Gastroesophageal sphincter (tissue), 3 donors: Measurements from ENCODE around the gene CACNG4.

ENCODE experiments used
- POLR2AphosphoS5 ChIP-seq: sonication (generic); formaldehyde crosslinking; IDR thresholded peaks from one replicate; pipeline ENCODE4 v1.6.1; 2017; ENCODE audit warnings: antibody characterized with exemption
- TF ChIP-seq, protein P1 (sequence below), 4 experiments: fragments of 200-600 bp in 2 of 4; fragments of 450-650 bp in 2 of 4; sonication (generic) in 1 of 4; IDR thresholded peaks; one replicate each; pipeline ENCODE4 v1.5.1; 2017 to 2019; ENCODE audit warnings: antibody characterized with exemption in 4 of 4, mild to moderate bottlenecking in 2 of 4, moderate library complexity in 2 of 4

DNA sequence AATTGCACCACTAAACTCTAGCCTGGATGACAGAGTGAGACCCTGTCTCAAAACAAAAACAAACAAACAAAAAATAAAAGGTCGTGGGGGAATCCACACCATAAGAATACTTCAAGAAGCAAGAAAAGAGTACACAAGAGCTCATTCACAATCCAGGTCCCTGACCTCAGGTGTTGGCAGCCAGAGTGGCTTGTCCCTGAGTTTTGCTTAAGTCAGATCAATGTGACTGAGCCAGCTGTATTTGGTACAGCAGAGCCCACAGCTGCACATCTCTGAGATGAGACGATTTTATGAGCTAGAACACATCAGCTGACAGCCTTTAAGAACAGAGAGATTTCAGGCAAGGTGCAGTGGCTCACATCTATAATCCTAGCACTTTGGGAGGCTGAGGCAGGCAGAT, 102.2 kb downstream of the CACNG4 start:
- TF ChIP-seq, protein P1, sequence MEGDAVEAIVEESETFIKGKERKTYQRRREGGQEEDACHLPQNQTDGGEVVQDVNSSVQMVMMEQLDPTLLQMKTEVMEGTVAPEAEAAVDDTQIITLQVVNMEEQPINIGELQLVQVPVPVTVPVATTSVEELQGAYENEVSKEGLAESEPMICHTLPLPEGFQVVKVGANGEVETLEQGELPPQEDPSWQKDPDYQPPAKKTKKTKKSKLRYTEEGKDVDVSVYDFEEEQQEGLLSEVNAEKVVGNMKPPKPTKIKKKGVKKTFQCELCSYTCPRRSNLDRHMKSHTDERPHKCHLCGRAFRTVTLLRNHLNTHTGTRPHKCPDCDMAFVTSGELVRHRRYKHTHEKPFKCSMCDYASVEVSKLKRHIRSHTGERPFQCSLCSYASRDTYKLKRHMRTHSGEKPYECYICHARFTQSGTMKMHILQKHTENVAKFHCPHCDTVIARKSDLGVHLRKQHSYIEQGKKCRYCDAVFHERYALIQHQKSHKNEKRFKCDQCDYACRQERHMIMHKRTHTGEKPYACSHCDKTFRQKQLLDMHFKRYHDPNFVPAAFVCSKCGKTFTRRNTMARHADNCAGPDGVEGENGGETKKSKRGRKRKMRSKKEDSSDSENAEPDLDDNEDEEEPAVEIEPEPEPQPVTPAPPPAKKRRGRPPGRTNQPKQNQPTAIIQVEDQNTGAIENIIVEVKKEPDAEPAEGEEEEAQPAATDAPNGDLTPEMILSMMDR (IDR thresholded peaks at IDR 0.05) = no peak
- no peak for TF ChIP-seq POLR2AphosphoS5
